HFF-Myc (cell line): Measurements from ENCODE around the gene VPS9D1.
"Not testable (repeated sequence)": the region's sequence is repeated elsewhere in the genome, so short reads cannot be mapped to it uniquely, and the experiment has no call there.

Source experiments
- DNase-seq: peaks from one replicate; pipeline ENCODE4 v3.0.0-alpha.2; 2011; ENCODE audit warnings: low read depth; ENCODE audit errors: extremely low read depth
- H3K4me3 ChIP-seq: replicated peaks from 2 replicates; pipeline ENCODE4 v1.5.1; 2011; ENCODE audit warnings: low read depth, mild to moderate bottlenecking, control low read depth, low read length
- TF ChIP-seq, protein P1 (sequence below): IDR thresholded peaks from 2 replicates; pipeline ENCODE4 v1.5.1; 2012; ENCODE audit warnings: mild to moderate bottlenecking, low read depth, low read length, control low read depth; ENCODE audit errors: missing control alignments

Gene VPS9D1

DNA sequence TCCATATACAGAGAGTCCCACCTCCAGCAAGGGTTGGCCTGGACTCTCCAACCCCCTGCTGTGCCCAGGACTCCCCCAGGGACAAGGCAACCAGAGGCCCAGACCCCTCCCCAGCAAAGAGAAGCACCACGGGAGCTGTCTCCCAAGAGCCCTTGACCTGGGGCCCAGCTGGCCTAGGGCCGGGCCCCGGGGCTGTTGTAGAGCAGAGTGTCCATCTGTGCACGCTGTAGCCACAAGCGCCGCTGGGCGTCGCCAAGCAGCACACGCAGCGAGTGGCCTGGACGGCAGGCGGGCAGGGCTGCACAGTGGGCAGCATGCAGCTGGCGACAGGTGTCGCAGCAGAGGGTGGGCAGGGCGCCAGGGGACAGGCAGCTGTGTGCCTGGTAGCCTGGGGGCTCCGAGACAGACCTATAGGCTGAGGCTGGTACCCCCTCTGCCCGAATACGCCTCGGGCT, 23.5 kb downstream of the VPS9D1 start:
- DNase-seq, result no peak
- no peak overlapping the region for H3K4me3 ChIP-seq
- TF ChIP-seq, protein P1, sequence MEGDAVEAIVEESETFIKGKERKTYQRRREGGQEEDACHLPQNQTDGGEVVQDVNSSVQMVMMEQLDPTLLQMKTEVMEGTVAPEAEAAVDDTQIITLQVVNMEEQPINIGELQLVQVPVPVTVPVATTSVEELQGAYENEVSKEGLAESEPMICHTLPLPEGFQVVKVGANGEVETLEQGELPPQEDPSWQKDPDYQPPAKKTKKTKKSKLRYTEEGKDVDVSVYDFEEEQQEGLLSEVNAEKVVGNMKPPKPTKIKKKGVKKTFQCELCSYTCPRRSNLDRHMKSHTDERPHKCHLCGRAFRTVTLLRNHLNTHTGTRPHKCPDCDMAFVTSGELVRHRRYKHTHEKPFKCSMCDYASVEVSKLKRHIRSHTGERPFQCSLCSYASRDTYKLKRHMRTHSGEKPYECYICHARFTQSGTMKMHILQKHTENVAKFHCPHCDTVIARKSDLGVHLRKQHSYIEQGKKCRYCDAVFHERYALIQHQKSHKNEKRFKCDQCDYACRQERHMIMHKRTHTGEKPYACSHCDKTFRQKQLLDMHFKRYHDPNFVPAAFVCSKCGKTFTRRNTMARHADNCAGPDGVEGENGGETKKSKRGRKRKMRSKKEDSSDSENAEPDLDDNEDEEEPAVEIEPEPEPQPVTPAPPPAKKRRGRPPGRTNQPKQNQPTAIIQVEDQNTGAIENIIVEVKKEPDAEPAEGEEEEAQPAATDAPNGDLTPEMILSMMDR, result no peak

DNA sequence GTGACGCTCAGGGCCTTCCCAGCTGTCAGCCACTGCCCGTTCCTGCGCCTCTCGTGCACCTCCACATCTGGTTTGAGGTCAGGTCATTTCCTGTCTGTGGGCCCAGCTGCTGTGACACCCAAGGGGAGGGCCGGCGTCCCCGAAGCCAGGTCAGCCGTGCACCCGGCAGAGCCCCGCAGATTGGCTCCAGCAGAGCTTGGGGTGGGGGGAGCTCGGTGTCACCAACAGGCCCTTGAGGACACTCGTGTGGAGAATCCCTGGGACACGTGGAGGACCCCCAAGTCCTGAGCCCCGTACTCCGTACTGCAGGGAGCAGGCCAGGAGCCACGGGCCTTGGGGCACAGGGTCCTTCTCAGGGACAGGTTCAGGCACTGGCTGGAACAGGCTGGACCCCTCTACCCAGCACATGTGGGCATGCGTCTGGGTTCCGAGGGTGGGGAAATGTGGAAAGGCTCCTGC, 24.0 kb downstream of the VPS9D1 start:
- H3K4me3 ChIP-seq, result no peak overlapping the region
- TF ChIP-seq, protein P1, result no peak
- no peak for DNase-seq

DNA sequence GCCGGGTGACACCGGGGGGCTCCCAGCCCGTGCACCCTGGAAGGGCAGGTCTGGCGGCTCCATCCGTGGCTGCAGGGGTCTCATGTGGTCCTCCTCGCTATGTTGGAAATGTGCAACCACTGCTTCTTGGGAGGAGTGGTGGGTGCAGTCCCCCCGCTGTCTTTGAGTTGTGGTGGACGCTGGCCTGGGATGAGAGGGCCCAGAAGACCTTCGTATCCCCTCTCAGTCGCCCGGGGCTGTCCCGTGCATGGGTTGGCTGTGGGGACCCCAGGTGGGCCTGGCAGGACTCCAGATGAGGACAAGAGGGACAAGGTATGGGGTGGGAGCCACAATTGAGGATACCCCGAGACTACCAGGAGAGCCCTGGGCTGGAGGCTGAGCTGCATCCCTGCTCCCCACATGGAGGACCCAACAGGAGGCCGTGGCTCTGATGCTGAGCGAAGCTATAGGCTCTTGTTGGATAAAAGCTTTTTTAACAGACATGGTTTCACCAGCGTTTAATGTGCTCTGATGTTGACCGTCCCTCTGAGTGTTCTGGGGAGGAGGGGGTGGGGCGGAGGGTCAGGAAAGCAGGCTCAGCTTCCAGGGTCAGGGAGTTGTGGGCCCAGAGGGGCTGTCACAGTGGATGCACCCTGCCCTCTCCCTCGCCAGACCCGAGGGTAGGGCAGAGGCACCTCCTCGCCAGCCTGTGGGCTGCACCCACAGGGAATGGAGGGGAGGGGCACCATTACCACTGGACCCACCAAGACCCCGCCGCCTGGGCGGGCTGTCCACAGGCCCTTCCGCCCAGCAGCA, 24.6 kb downstream of the VPS9D1 start:
- no peak for DNase-seq
- TF ChIP-seq, protein P1, result no peak
- H3K4me3 ChIP-seq, result no peak overlapping the region

DNA sequence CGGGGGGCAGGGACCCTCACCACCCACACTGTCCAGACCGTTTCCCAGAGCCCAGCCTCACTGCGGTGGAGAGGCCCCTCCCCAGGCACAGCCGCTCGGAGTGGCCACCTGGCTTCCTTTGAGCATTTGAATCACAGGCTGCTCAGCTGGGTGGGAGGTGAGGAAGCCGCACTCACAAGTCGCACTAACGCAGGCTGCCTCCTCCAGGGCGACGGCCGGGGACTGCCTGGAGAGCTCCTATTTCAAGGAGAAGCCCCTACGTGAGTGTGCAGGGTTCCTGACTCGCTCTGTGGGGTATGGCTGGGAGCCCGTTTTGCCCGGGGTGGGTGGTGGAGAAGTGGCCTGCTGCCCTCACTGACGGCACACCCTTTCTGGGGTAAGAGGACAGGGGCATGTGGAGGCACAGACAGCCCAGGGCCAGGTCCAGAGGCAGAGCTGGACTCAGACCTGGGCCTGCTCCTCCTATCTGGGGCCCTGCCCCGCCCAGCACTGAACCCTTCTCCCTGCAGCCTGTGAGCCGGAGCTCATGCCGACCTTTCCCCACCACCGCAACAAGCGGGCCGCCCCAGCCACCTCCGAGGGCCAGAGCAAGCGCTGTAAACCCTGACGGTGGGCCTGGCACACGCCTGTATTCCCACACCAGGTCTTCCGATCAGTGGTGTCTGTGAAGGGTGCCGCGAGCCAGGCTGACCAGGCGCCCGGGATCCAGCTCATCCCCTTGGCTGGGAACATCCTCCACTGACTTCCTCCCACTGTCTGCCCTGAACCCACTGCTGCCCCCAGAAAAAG, 25.4 kb downstream of the VPS9D1 start:
- TF ChIP-seq, protein P1, result no peak
- no peak for DNase-seq
- no peak overlapping the region for H3K4me3 ChIP-seq

DNA sequence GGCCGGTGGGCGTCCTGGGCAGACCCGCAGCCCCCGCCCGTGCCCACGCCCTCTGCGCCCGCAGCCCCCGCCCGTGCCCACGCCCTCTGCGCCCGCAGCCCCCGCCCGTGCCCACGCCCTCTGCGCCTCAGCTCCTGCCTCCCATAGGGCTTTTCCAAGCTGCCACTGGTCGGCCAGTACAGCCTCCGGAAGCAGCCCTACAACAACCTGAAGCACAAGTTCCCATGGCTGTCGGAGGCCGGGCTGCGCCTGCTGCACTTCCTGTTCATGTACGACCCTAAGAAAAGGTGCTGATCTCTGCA, 26.0 kb downstream of the VPS9D1 start:
- not testable (repeated sequence) for DNase-seq, H3K4me3 ChIP-seq

DNA sequence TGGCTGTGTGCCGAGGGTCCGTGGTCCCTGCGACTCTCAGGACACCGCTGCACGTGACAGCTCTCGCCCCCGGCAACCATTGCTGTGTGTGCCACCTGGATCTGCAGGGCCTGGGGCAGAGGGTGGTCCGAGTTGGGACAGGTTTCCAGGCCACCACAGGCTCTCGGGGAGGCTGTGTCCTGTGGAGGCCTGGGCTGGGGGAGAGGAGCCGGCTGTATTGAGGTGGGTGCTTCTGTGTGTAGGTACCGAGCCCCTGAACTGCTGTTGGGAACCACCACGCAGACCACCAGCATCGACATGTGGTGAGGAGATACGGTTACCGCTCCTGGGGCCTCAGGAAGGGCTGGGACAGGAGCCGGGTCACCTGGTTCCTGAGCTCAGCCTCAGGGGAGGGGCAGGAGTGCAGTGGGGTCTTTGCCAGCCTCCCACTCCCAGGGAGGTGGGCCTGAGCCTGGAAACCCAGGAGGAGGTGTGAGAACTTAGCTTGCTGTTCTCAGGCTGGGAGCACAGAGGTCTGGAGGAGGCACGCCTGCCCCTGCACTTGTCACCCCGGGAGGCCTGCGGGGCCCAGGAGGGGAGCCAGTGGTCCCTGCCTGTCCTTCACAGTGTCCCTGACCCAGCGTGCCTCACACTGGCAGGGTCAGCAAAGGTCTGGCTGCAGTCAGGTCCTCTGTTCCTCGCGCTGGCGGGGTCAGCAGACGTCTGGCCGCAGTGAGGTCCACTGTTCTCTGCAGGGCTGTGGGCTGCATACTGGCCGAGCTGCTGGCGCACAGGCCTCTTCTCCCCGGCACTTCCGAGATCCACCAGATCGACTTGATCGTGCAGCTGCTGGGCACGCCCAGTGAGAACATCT, 26.5 kb downstream of the VPS9D1 start:
- TF ChIP-seq, protein P1, result no peak
- DNase-seq, result no peak
- H3K4me3 ChIP-seq, result no peak overlapping the region
